Measurements from ENCODE around the gene LARP4B. TPM values are rescaled to one million over a fixed set of nuclear protein-coding genes. Genes with fewer than 3 reads are reported as not detected.

Gene LARP4B
- 100 to 1,000 TPM; 101 to 104 TPM for total RNA-seq

DNA sequence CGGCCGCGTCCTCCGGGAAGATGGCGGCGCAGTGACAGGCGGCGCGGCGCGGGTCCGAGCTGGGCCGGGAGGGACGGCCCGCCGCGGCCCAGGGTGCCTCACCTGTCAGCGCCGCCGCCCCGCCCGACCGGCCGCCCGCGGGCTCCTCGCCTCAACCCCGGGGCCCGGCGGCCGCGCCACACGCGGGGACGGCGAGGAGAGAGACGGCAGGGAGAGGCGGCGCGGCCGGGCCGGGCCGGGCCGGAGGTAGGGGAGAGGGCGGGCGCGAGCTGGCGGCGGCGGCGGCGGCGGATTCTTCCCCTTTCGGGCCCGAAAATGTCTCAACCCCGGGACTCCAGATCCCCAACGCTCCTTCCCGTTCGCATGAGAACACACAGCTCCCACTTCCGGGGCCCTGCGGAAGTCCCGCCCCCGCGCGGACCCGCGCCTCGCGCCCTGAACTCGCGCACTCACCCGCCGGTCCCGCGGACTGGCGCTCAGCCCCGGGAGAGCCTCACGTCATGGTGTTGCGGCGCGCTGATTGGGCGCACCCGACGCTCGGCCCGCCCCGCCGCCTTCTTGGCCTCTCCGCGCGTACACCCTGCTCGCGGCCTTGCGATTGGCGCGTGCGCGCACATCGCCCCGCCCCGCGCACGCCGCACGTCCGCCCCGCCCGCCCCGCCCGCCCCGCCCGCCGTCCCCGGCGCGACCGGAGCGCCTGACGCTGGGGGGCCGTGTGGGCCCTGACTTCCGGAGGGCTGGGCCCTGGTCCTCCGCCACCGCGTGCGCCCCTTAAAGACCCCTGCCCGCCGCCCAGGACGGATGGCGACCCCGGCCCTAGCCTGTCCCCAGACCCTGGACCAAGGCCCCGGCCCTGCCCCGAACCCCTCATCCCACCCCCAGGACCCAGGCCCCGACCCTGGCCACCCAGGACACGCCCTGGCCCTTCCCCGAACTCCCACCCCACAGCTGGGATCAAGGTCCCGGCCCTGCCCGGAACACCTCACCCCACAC lies at the start of gene LARP4B:
Gene LARP4B, minus strand, starts transcription at position 380 of the 993 bp plus-strand sequence. CDS start 45,984 bp downstream, outside the sequence.
- intact Hi-C loops (cut with micrococcal nuclease), result loop anchor here (5.0 kb wide), 1 partner anchor 121 kb away; no protein-coding TSS in a partner anchor
- TF ChIP-seq, protein P1, sequence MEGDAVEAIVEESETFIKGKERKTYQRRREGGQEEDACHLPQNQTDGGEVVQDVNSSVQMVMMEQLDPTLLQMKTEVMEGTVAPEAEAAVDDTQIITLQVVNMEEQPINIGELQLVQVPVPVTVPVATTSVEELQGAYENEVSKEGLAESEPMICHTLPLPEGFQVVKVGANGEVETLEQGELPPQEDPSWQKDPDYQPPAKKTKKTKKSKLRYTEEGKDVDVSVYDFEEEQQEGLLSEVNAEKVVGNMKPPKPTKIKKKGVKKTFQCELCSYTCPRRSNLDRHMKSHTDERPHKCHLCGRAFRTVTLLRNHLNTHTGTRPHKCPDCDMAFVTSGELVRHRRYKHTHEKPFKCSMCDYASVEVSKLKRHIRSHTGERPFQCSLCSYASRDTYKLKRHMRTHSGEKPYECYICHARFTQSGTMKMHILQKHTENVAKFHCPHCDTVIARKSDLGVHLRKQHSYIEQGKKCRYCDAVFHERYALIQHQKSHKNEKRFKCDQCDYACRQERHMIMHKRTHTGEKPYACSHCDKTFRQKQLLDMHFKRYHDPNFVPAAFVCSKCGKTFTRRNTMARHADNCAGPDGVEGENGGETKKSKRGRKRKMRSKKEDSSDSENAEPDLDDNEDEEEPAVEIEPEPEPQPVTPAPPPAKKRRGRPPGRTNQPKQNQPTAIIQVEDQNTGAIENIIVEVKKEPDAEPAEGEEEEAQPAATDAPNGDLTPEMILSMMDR (IDR thresholded peaks at IDR 0.05), result no peak
- H3K4me1 Mint-ChIP-seq (ENCODE audit: low read depth), result peaks cover 33% of the 10 kb centered on the region
- ChIA-PET POLR2A (interaction anchor here (0.7 to 4.6 kb wide), 7 partner anchors 10 to 139 kb away, joined by 3 to 23 read pairs (median 5); partner anchors contain the start of genes GTPBP4 and IDI1), CTCF (interaction anchor here (1.0 kb wide), 1 partner anchor 57 kb away, joined by 3 read pairs; the partner anchor contains the start of gene GTPBP4)
- peaks cover 19% of the 10 kb centered on the region for H3K36me3 Mint-ChIP-seq (ENCODE audit: low read depth)
- peak within 1 kb of the TSS; percentile 93 for H3K27ac Mint-ChIP-seq
- no peaks in the 10 kb centered on the region for H3K27me3 Mint-ChIP-seq
- H3K9me3 Mint-ChIP-seq, result no peaks in the 10 kb centered on the region
- DNase-seq (peak; percentile 96), ATAC-seq (peak; percentile 99)
- H3K4me3 Mint-ChIP-seq, result peak within 1 kb of the TSS; percentile 91

DNA sequence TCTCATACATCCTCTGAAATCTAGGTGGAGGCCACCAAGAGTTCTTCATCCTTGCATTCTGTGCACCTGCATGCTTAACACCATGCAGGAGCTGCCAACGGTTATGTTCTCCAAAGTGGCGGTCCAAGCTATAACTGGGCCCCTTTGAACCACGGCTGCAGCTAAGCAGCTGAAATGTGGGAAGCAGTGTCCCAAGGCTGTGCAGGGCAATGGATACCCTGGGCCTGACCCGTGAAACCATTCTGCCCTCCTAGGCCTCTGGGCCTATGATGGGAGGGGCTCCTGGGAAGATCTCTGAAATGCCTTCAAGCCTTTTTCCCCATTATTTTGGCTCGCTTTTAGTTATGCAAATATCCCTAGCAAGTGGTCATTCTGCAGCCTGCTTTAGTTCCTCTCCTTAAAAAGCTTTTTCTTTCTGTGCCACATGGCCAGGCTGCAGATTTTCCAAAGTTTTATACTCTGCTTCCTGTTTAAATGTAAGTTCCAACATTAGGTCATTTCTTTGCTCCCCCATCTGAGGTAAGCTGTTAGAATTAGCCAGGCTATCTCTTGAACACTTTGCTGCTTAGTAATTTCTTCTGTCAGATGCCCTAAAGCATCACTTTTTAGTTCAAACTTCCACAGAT lies 49.1 kb upstream of the LARP4B start:
- ATAC-seq (no peak), DNase-seq (no peak)
- TF ChIP-seq, protein P1 (IDR thresholded peaks at IDR 0.05), result no peak
- H3K9me3 Mint-ChIP-seq, result peaks cover 17% of the 10 kb centered on the region
- CTCF ChIA-PET, result no interaction called here
- POLR2A ChIA-PET, result interaction anchor here (0.6 kb wide), 1 partner anchor 18 kb away, joined by 3 read pairs; no protein-coding TSS in a partner anchor
- H3K4me3 Mint-ChIP-seq, result no peak overlapping the region
- intact Hi-C loops (cut with micrococcal nuclease), result no loop called here
- H3K4me1 Mint-ChIP-seq (ENCODE audit: low read depth), result no peaks in the 10 kb centered on the region
- no peaks in the 10 kb centered on the region for H3K27me3 Mint-ChIP-seq
- H3K36me3 Mint-ChIP-seq (ENCODE audit: low read depth), result peaks cover 21% of the 10 kb centered on the region
- no peak overlapping the region for H3K27ac Mint-ChIP-seq

DNA sequence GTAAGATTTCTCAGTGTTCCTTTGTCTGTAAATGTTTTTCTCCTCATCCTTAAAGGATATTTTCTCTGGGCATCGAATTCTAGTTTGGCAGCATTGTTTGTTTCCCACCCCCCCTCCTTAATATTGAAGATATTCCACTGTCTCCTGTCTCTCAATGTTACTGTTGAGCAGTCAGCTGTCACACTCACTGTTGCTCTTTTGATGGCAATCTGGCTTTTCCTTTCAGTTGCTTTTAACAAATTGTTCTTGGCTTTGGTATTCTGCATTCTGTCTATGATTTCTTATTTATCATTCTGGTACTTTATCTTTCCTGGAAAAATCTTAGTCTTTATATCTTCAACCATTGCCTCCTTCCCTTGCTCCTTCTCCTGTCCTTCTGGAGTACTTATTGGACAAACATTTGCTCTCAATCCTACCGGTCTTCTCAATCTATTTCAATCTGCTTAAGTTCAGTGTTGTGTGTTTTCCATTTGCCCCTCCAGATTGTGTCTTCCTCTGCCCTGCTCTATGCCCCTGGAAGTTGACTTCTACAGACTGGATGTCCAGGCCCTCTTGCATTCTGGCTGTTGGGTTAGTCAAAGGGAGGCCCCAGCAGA lies 47.4 kb upstream of the LARP4B start:
- CTCF ChIA-PET, result no interaction called here
- Mint-ChIP-seq H3K27ac (no peak overlapping the region), H3K27me3 (no peaks in the 10 kb centered on the region), H3K4me1 (ENCODE audit: low read depth) (no peaks in the 10 kb centered on the region), H3K4me3 (no peak overlapping the region), H3K9me3 (peaks cover 17% of the 10 kb centered on the region), H3K36me3 (ENCODE audit: low read depth) (peaks cover 21% of the 10 kb centered on the region)
- TF ChIP-seq, protein P1 (IDR thresholded peaks at IDR 0.05), result no peak
- intact Hi-C loops (cut with micrococcal nuclease), result no loop called here
- POLR2A ChIA-PET, result interaction anchor here (0.6 kb wide), 1 partner anchor 203 kb away, joined by 3 read pairs; no protein-coding TSS in a partner anchor
- ATAC-seq (no peak), DNase-seq (no peak)

DNA sequence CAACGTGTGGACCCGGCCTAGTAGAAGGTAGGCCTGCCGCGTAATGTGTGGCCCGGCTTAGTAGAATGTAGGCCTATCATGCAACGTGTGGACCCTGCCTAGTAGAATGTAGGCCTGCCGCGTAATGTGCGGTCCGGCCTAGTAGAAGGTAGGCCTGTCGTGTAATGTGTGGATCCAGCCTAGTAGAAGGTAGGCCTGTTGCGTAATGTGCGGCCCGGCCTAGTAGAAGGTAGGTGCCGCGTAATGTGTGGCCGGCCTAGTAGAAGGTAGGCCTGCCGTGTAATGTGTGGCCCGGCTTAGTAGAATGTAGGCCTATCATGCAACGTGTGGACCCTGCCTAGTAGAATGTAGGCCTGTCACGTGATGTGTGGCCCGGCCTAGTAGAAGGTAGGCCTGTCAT lies 44.8 kb upstream of the LARP4B start:
- POLR2A ChIA-PET, result no interaction called here
- ATAC-seq (no peak), DNase-seq (no peak)
- intact Hi-C loops (cut with micrococcal nuclease), result no loop called here
- peaks cover 21% of the 10 kb centered on the region for H3K36me3 Mint-ChIP-seq (ENCODE audit: low read depth)
- no peaks in the 10 kb centered on the region for H3K4me1 Mint-ChIP-seq (ENCODE audit: low read depth)
- peaks cover 17% of the 10 kb centered on the region for H3K9me3 Mint-ChIP-seq
- H3K27me3 Mint-ChIP-seq, result no peaks in the 10 kb centered on the region
- H3K4me3 Mint-ChIP-seq, result no peak overlapping the region
- TF ChIP-seq, protein P1 (IDR thresholded peaks at IDR 0.05), result no peak
- CTCF ChIA-PET, result no interaction called here
- H3K27ac Mint-ChIP-seq, result no peak overlapping the region

All from activated CD8-positive, alpha-beta T cell treated with anti-CD3 and anti-CD28 coated beads for 36 hours (primary cell).